NCI-H2171 treated with DMSO at 0.1 percent for 48 hours (cell line): Measurements from ENCODE around the gene PLA2G2D.

Experiments
- DNase-seq: peaks from one replicate; lab custom pipeline; 2025; lab: John Stamatoyannopoulos, UW

Gene PLA2G2D

GRCh38 chr1:20119347-20119746, at the start of gene PLA2G2D:
Gene PLA2G2D, minus strand, starts transcription at chr1:20119536. Its CDS starts 38 bp downstream, at chr1:20119498.
- no peak for DNase-seq

- DNase-seq: peak; percentile 8
Measured at GRCh38 chr1:20168564-20169491, 49.5 kb upstream of the PLA2G2D start.

GRCh38 chr1:20167126-20167525, 47.8 kb upstream of the PLA2G2D start:
- no peak for DNase-seq

GRCh38 chr1:20166051-20166450, 46.7 kb upstream of the PLA2G2D start:
- DNase-seq: no peak

GRCh38 chr1:20165522-20165951, 46.2 kb upstream of the PLA2G2D start:
- peak; percentile 47 for DNase-seq

- DNase-seq: no peak
Measured at GRCh38 chr1:20164694-20165202, 45.4 kb upstream of the PLA2G2D start.

GRCh38 chr1:20160034-20160433, 40.7 kb upstream of the PLA2G2D start:
- no peak for DNase-seq

- DNase-seq: no peak
Measured at GRCh38 chr1:20158358-20159070, 39.2 kb upstream of the PLA2G2D start.

- no peak for DNase-seq
Measured at GRCh38 chr1:20154301-20154831, 35.0 kb upstream of the PLA2G2D start.

GRCh38 chr1:20153000-20153418, 33.7 kb upstream of the PLA2G2D start:
- no peak for DNase-seq

GRCh38 chr1:20152599-20152930, 33.2 kb upstream of the PLA2G2D start:
- no peak for DNase-seq

- DNase-seq: peak; percentile 81
Measured at GRCh38 chr1:20151906-20152598, 32.7 kb upstream of the PLA2G2D start.

- no peak for DNase-seq
Measured at GRCh38 chr1:20150969-20151368, 31.6 kb upstream of the PLA2G2D start.

GRCh38 chr1:20150326-20150705, 31.0 kb upstream of the PLA2G2D start:
- DNase-seq: no peak

GRCh38 chr1:20149601-20150325, 30.4 kb upstream of the PLA2G2D start:
- no peak for DNase-seq

GRCh38 chr1:20148571-20149500, 29.5 kb upstream of the PLA2G2D start:
- no peak for DNase-seq

GRCh38 chr1:20147846-20148570, 28.7 kb upstream of the PLA2G2D start:
- no peak for DNase-seq

GRCh38 chr1:20143734-20144565, 24.6 kb upstream of the PLA2G2D start:
- DNase-seq: no peak

GRCh38 chr1:20143318-20143717, 24.0 kb upstream of the PLA2G2D start:
- DNase-seq: no peak
